ENCODE measurements around the gene GAREM1.

DNA sequence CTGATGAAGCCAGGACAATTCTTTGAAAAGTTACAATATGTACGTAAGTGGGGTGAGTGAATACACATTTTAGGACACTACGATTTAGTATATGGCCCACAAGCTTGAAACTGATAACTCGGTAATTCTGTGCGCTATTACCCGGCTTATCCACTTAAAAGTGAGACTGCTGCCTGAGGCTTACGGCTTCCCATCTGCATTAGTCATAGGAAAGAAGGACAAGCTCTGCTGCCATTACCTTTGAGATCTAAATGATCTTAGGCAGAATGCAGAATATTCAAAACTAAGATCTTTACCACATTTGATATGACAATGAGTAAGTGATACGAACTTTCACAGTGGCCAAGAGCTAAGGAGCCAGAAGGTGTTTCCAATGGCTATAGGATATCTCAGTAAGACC, 133.3 kb downstream of the GAREM1 start:
- TF ChIP-seq, protein P1, sequence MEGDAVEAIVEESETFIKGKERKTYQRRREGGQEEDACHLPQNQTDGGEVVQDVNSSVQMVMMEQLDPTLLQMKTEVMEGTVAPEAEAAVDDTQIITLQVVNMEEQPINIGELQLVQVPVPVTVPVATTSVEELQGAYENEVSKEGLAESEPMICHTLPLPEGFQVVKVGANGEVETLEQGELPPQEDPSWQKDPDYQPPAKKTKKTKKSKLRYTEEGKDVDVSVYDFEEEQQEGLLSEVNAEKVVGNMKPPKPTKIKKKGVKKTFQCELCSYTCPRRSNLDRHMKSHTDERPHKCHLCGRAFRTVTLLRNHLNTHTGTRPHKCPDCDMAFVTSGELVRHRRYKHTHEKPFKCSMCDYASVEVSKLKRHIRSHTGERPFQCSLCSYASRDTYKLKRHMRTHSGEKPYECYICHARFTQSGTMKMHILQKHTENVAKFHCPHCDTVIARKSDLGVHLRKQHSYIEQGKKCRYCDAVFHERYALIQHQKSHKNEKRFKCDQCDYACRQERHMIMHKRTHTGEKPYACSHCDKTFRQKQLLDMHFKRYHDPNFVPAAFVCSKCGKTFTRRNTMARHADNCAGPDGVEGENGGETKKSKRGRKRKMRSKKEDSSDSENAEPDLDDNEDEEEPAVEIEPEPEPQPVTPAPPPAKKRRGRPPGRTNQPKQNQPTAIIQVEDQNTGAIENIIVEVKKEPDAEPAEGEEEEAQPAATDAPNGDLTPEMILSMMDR (IDR thresholded peaks at IDR 0.05; ENCODE audit: low read length) = no peak
- TF ChIP-seq EZH2 (IDR thresholded peaks at IDR 0.05; ENCODE audit: borderline replicate concordance, low read length) = no peak
